SK-N-SH (cell line): ENCODE data around the gene FHIP2A.

Experiments used
- CHD2 ChIP-seq: fragments of 150-350 bp; IDR thresholded peaks from 2 replicates; pipeline ENCODE4 v1.6.1; 2018; ENCODE audit warnings: low read length; ENCODE audit not compliant: partially characterized antibody
- CTCF ChIP-seq: fragments of 200-600 bp; sonication (generic); IDR thresholded peaks from 2 replicates; pipeline ENCODE4 v1.6.1; 2017; ENCODE audit warnings: antibody characterized with exemption, mild to moderate bottlenecking, moderate library complexity
- EZH2phosphoT487 ChIP-seq: fragments of 200-600 bp; sonication (generic); IDR thresholded peaks from 2 replicates; pipeline ENCODE4 v1.6.1; 2017; ENCODE audit warnings: low read depth, mixed run types, mild to moderate bottlenecking, antibody characterized with exemption, moderate library complexity, borderline replicate concordance
- FOSL2 ChIP-seq: IDR thresholded peaks from 2 replicates; pipeline ENCODE4 v1.4.0; 2012; ENCODE audit warnings: low read depth, mild to moderate bottlenecking, moderate library complexity, borderline replicate concordance
- FOXJ3 ChIP-seq: sonication (generic); formaldehyde crosslinking; IDR thresholded peaks from 2 replicates; pipeline ENCODE4 v1.5.1; 2020; ENCODE audit warnings: mild to moderate bottlenecking, missing genetic modification reagents
- FOXM1 ChIP-seq: IDR thresholded peaks from 2 replicates; pipeline ENCODE4 v1.4.0; 2012; ENCODE audit warnings: low read depth, mild to moderate bottlenecking
- POLR2AphosphoS5 ChIP-seq: IDR thresholded peaks from 2 replicates; pipeline ENCODE4 v1.6.1; 2012; ENCODE audit warnings: low read depth, low read length
- RAD21 ChIP-seq: IDR thresholded peaks from 2 replicates; pipeline ENCODE4 v1.6.1; 2012; ENCODE audit warnings: mild to moderate bottlenecking, low read length
- SIN3A ChIP-seq: IDR thresholded peaks from 2 replicates; pipeline ENCODE4 v1.6.1; 2012; ENCODE audit warnings: low read depth, mild to moderate bottlenecking, low read length, moderate library complexity, borderline replicate concordance
- USF1 ChIP-seq: IDR thresholded peaks from 2 replicates; pipeline ENCODE4 v1.4.0; 2012; ENCODE audit warnings: low read depth, borderline replicate concordance
- YY1 ChIP-seq: IDR thresholded peaks from 2 replicates; pipeline ENCODE4 v1.4.0; 2012; ENCODE audit warnings: low read depth, mild to moderate bottlenecking
- ZBTB33 ChIP-seq: IDR thresholded peaks from 2 replicates; pipeline ENCODE4 v1.4.0; 2012; ENCODE audit warnings: low read depth, borderline replicate concordance
- TF ChIP-seq, protein P1 (sequence below): IDR thresholded peaks from 2 replicates; pipeline ENCODE4 v1.6.1; 2012; ENCODE audit warnings: mild to moderate bottlenecking, low read depth, low read length, moderate library complexity

- TF ChIP-seq CTCF (no peak), CHD2 (no peak), FOSL2 (no peak), POLR2AphosphoS5 (no peak), USF1 (no peak), SIN3A (no peak), YY1 (no peak), EZH2phosphoT487 (no peak), ZBTB33 (no peak), FOXJ3 (CRISPR knock-in tag) (no peak), FOXM1 (no peak), RAD21 (no peak)
- TF ChIP-seq, protein P1, sequence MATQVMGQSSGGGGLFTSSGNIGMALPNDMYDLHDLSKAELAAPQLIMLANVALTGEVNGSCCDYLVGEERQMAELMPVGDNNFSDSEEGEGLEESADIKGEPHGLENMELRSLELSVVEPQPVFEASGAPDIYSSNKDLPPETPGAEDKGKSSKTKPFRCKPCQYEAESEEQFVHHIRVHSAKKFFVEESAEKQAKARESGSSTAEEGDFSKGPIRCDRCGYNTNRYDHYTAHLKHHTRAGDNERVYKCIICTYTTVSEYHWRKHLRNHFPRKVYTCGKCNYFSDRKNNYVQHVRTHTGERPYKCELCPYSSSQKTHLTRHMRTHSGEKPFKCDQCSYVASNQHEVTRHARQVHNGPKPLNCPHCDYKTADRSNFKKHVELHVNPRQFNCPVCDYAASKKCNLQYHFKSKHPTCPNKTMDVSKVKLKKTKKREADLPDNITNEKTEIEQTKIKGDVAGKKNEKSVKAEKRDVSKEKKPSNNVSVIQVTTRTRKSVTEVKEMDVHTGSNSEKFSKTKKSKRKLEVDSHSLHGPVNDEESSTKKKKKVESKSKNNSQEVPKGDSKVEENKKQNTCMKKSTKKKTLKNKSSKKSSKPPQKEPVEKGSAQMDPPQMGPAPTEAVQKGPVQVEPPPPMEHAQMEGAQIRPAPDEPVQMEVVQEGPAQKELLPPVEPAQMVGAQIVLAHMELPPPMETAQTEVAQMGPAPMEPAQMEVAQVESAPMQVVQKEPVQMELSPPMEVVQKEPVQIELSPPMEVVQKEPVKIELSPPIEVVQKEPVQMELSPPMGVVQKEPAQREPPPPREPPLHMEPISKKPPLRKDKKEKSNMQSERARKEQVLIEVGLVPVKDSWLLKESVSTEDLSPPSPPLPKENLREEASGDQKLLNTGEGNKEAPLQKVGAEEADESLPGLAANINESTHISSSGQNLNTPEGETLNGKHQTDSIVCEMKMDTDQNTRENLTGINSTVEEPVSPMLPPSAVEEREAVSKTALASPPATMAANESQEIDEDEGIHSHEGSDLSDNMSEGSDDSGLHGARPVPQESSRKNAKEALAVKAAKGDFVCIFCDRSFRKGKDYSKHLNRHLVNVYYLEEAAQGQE: no peak
Measured at GRCh38 chr10:114850126-114850525, 28.5 kb downstream of the FHIP2A start.
